A549 (cell line): ENCODE results near the gene GTPBP6. TPM values are rescaled to one million over a fixed set of nuclear protein-coding genes. Genes with fewer than 3 reads are reported as not detected.
A peak's percentile ranks its signal among the peaks of the same experiment; 100 is the strongest.

Experiments
- ATAC-seq, 2 experiments: fragments of 200-7000 bp in 1 of 2; fragments of >200 bp in 1 of 2; cut with Nextera tagmentation in 1 of 2; cut with Tn5 transposase in 1 of 2; 3 replicates each; pipeline versions ENCODE4 v1.8.0 to v1.9.1; 2018 to 2020; ENCODE audit warnings: mild to moderate bottlenecking in 1 of 2, moderate library complexity in 1 of 2
- CTCF ChIA-PET: fragments of 300-600 bp; sonication (Branson Sonifier 250); formaldehyde crosslinking; extraction: SDS; loops from one replicate; lab custom pipeline; 2021; ENCODE audit warnings: antibody characterized with exemption, inconsistent platforms; lab: Yijun Ruan, JAX
- POLR2A ChIA-PET: fragments of 350-600 bp; formaldehyde crosslinking; extraction: SDS; loops from one replicate; lab custom pipeline; 2021; ENCODE audit warnings: antibody characterized with exemption, inconsistent platforms; lab: Yijun Ruan, JAX
- DNase-seq, 2 experiments: peaks; one replicate each; pipeline versions ENCODE4 v3.0.0 to v3.0.0-alpha.2; 2011 to 2016; ENCODE audit warnings: low read depth in 1 of 2, low spot score in 1 of 2
- FAIRE-seq: peaks from 2 replicates; lab custom pipeline; 2011; peaks lifted over from hg19 to GRCh38; lab: Jason Lieb, UNC
- H3K27ac ChIP-seq, 2 experiments: fragments of >200 bp; sonication (Bioruptor Twin); formaldehyde crosslinking; 3 replicates each; pipeline ENCODE4 v1.5.1; 2016 to 2017
- H3K4me1 ChIP-seq: fragments of >200 bp; sonication (Bioruptor Twin); formaldehyde crosslinking; 3 replicates; pipeline ENCODE4 v1.6.1; 2016
- H3K4me2 ChIP-seq: fragments of >200 bp; sonication (Bioruptor Twin); formaldehyde crosslinking; 3 replicates; pipeline ENCODE4 v1.6.1; 2016
- H3K4me3 ChIP-seq: fragments of >200 bp; sonication (Bioruptor Twin); formaldehyde crosslinking; 3 replicates; pipeline ENCODE4 v1.5.1; 2016
- H3K9me3 ChIP-seq: fragments of >200 bp; sonication (Bioruptor Twin); formaldehyde crosslinking; 3 replicates; pipeline ENCODE4 v1.6.1; 2016
- ATOH8 ChIP-seq: fragments of 250-450 bp; sonication (Bioruptor Pico); IDR thresholded peaks from 2 replicates; pipeline ENCODE4 v1.5.0; 2020; ENCODE audit warnings: low read depth, mild to moderate bottlenecking, moderate library complexity
- BCL3 ChIP-seq: fragments of >200 bp; sonication (Bioruptor Twin); formaldehyde crosslinking; IDR thresholded peaks from 3 replicates; pipeline ENCODE4 v1.6.1; 2016
- BHLHE40 ChIP-seq: IDR thresholded peaks from 2 replicates; pipeline ENCODE4 v1.6.1; 2012; ENCODE audit warnings: low read depth, low read length, inconsistent platforms
- CEBPB ChIP-seq, 2 experiments: fragments of >200 bp in 1 of 2; sonication (Bioruptor Twin) in 1 of 2; formaldehyde crosslinking in 1 of 2; IDR thresholded peaks; 2 replicates each; pipeline ENCODE4 v1.6.1; 2012 to 2016
- CHD2 ChIP-seq: fragments of 150-350 bp; IDR thresholded peaks from 2 replicates; pipeline ENCODE4 v1.6.1; 2014; ENCODE audit warnings: low read length; ENCODE audit not compliant: partially characterized antibody
- ELK1 ChIP-seq: fragments of 150-350 bp; IDR thresholded peaks from 2 replicates; pipeline ENCODE4 v1.6.1; 2014; ENCODE audit warnings: low read depth, mild to moderate bottlenecking, low read length
- FOXS1 ChIP-seq: fragments of 250-450 bp; sonication (Bioruptor Pico); IDR thresholded peaks from 2 replicates; pipeline ENCODE4 v1.5.0; 2020; ENCODE audit warnings: mild to moderate bottlenecking, moderate library complexity
- HEYL ChIP-seq: fragments of 250-450 bp; sonication (Bioruptor Pico); IDR thresholded peaks from 2 replicates; pipeline ENCODE4 v1.8.0; 2021; ENCODE audit warnings: mild to moderate bottlenecking, moderate library complexity
- JUN ChIP-seq, 2 experiments: fragments of >200 bp; sonication (Bioruptor Twin); formaldehyde crosslinking; IDR thresholded peaks; 2 replicates in 1 of 2; 3 replicates in 1 of 2; pipeline ENCODE4 v1.6.1; 2016 to 2017
- KDM1A ChIP-seq: fragments of 200-600 bp; sonication (generic); IDR thresholded peaks from 2 replicates; pipeline ENCODE4 v1.6.1; 2016; ENCODE audit warnings: low read depth, mild to moderate bottlenecking
- MAFK ChIP-seq: fragments of 450-650 bp; IDR thresholded peaks from 2 replicates; pipeline ENCODE4 v1.6.1; 2014; ENCODE audit not compliant: partially characterized antibody
- MAX ChIP-seq: IDR thresholded peaks from 2 replicates; pipeline ENCODE4 v1.6.1; 2012
- NFE2L2 ChIP-seq: fragments of 150-350 bp; conservative IDR thresholded peaks from 2 replicates; pipeline ENCODE4 v1.6.1; 2014; ENCODE audit warnings: low read length
- NR3C1 ChIP-seq: fragments of >200 bp; sonication (Bioruptor Twin); formaldehyde crosslinking; IDR thresholded peaks from 3 replicates; pipeline ENCODE4 v1.6.1; 2017
- PHF8 ChIP-seq: fragments of 200-600 bp; sonication (generic); IDR thresholded peaks from 2 replicates; pipeline ENCODE4 v1.6.1; 2016; ENCODE audit warnings: low read depth, mild to moderate bottlenecking, antibody characterized with exemption, moderate library complexity, borderline replicate concordance
- POLR2A ChIP-seq: IDR thresholded peaks from 2 replicates; pipeline ENCODE4 v1.6.1; 2012; ENCODE audit warnings: mild to moderate bottlenecking, low read length
- POLR2AphosphoS2 ChIP-seq: conservative IDR thresholded peaks from 2 replicates; pipeline ENCODE4 v1.6.1; 2012; ENCODE audit warnings: low read length, improper control_type of control experiment, inconsistent platforms
- RARB ChIP-seq: fragments of 250-450 bp; sonication (Bioruptor Pico); IDR thresholded peaks from 2 replicates; pipeline ENCODE4 v1.8.0; 2021; ENCODE audit warnings: mild to moderate bottlenecking, moderate library complexity
- RCOR1 ChIP-seq: fragments of 150-350 bp; IDR thresholded peaks from 2 replicates; pipeline ENCODE4 v1.6.1; 2014; ENCODE audit warnings: antibody characterized with exemption, low read length, low read depth
- REST ChIP-seq: fragments of 200-600 bp; sonication (generic); IDR thresholded peaks from 2 replicates; pipeline ENCODE4 v1.6.1; 2016; ENCODE audit warnings: antibody characterized with exemption, mild to moderate bottlenecking, moderate library complexity
- RNF2 ChIP-seq: fragments of 200-600 bp; sonication (generic); IDR thresholded peaks from 2 replicates; pipeline ENCODE4 v1.6.1; 2016; ENCODE audit warnings: low read depth, mild to moderate bottlenecking, antibody characterized with exemption, moderate library complexity, borderline replicate concordance
- TP53 ChIP-seq: fragments of 250-450 bp; sonication (Bioruptor Pico); IDR thresholded peaks from 2 replicates; pipeline ENCODE4 v1.5.0; 2021; ENCODE audit warnings: mild to moderate bottlenecking, moderate library complexity
- ZC3H11A ChIP-seq: fragments of 450-650 bp; IDR thresholded peaks from 2 replicates; pipeline ENCODE4 v1.6.1; 2014; ENCODE audit warnings: antibody characterized with exemption, mild to moderate bottlenecking
- WGBS: methylation state at CpG from one replicate; pipeline ENCODE4 v1.1.6; 2017; ENCODE audit errors: missing lambda C conversion rate; 5-methylcytosine and 5-hydroxymethylcytosine counted together
- polyA plus RNA-seq, 4 experiments: library from polyadenylated mRNA; depleted of rRNA in 3 of 4; stranded (reverse); fragments of >200 nt; fragmentation: RNase III in 1 of 4; extraction: RNeasy Plus Mini Kit Qiagen cat#74134 plus additional on column Dnase treatment in 1 of 4; gene quantifications; 2 replicates in 3 of 4; 3 replicates in 1 of 4; pipeline ENCODE4 v1.2.3, GENCODE V29; 2011 to 2017

The GTPBP6 gene
- polyA plus RNA-seq, 2 of the 4 experiments (the other 2 are of a cell fraction): 26.0 to 41.2 TPM

- TF ChIP-seq POLR2AphosphoS2 (no peak), RNF2 (no peak), MAFK (no peak), BHLHE40 (no peak), JUN (IDR thresholded peaks at IDR 0.05) (no peak), CEBPB (IDR thresholded peaks at IDR 0.05) (no peak)
Observed at GRCh38 chrX:276581-277201, 41.9 kb downstream of the GTPBP6 start (continued).

- H3K4me2 ChIP-seq: peak overlapping the region; percentile 83
- FAIRE-seq (no peak), DNase-seq (peak; percentile 78 to 93), ATAC-seq (peak; percentile 80 to 91)
- ChIA-PET POLR2A (no interaction called here), CTCF (no interaction called here)
- H3K4me3 ChIP-seq: peak overlapping the region; percentile 62
- H3K9me3 ChIP-seq: no peaks in the 10 kb centered on the region
- peaks cover 23% of the 10 kb centered on the region for H3K4me1 ChIP-seq
- WGBS: 1% methylated on average over 19 of the region's 36 CpGs
- TF ChIP-seq RARB (CRISPR knock-in tag) (no peak), CHD2 (no peak), KDM1A (no peak), RNF2 (peak; percentile 65; the same call in 1 of the 2 replicates), HEYL (CRISPR knock-in tag) (no peak), ELK1 (no peak), JUN (IDR thresholded peaks at IDR 0.05) (peak in 1 of 2 experiments; percentile 57; a peak in 1 of 5 replicates), MAX (peak; percentile 8; the same call in 1 of the 2 replicates), POLR2A (peak; percentile 89), BCL3 (peak; percentile 34; the same call in 1 of the 3 replicates)
- H3K27ac ChIP-seq: peak overlapping the region; percentile 70 to 91
Observed at GRCh38 chrX:275967-276580, 42.5 kb downstream of the GTPBP6 start.

- CTCF ChIA-PET: no interaction called here
- FAIRE-seq (no peak), DNase-seq (no peak), ATAC-seq (peak; percentile 12 to 13; a peak in 4 of 6 replicates)
- peak overlapping the region; percentile 83 for H3K4me2 ChIP-seq
- peaks cover 23% of the 10 kb centered on the region for H3K4me1 ChIP-seq
- H3K27ac ChIP-seq: peak overlapping the region; percentile 70 to 91
- H3K9me3 ChIP-seq: no peaks in the 10 kb centered on the region
- TF ChIP-seq RARB (CRISPR knock-in tag) (no peak), KDM1A (no peak)
- H3K4me3 ChIP-seq: peak overlapping the region; percentile 62
- 68% methylated on average over 28 of the region's 32 CpGs for WGBS
- POLR2A ChIA-PET: no interaction called here
Observed at GRCh38 chrX:275476-275966, 43.1 kb downstream of the GTPBP6 start.

- peaks cover 22% of the 10 kb centered on the region for H3K4me1 ChIP-seq
- ATAC-seq: no peak
- no peak overlapping the region for H3K4me3 ChIP-seq
- POLR2A ChIA-PET: no interaction called here
- WGBS: 87% methylated on average over 15 of the region's 16 CpGs
- H3K4me2 ChIP-seq: no peak overlapping the region; the same call in 2 of the 3 replicates
- FAIRE-seq: no peak
- H3K9me3 ChIP-seq: no peaks in the 10 kb centered on the region
- no peak for DNase-seq
- peak overlapping the region in 1 of 2 experiments; percentile 91; a peak in 4 of 6 replicates for H3K27ac ChIP-seq
- CTCF ChIA-PET: no interaction called here
- no peak for TF ChIP-seq RCOR1
- no peak for TF ChIP-seq ZC3H11A
- TF ChIP-seq REST: no peak
- no peak for TF ChIP-seq TP53
- TF ChIP-seq POLR2AphosphoS2: no peak
- TF ChIP-seq NR3C1: no peak
- no peak for TF ChIP-seq ATOH8 (CRISPR knock-in tag)
- TF ChIP-seq FOXS1 (CRISPR knock-in tag): no peak
- TF ChIP-seq PHF8: no peak
- TF ChIP-seq NFE2L2: no peak
Observed at GRCh38 chrX:274904-275475, 43.6 kb downstream of the GTPBP6 start.
